Stimulated activated effector memory CD8-positive, alpha-beta T cell treated with anti-CD3 and anti-CD28 coated beads, Interleukin-12 subunit alpha, Interleukin-12 subunit beta, amount 100 ng/mL, for 72 hours (primary cell): ENCODE results near the gene SV2C.
A peak's percentile ranks its signal among the peaks of the same experiment; 100 is the strongest.

Experiments used
- ATAC-seq: fragments of 150-1000 bp; cut with Tn5 transposase; 2 replicates; pipeline ENCODE4 v1.10.0; 2021
- DNase-seq, 2 donors: peaks; one replicate each; pipeline ENCODE4 v3.0.0; 2021 to 2022; ENCODE audit warnings: low spot score in 2 of 2
- H3K27ac Mint-ChIP-seq: one replicate; pipeline ENCODE4 v1.8.0; 2022; ENCODE audit warnings: mild to moderate bottlenecking, mixed read lengths
- H3K36me3 Mint-ChIP-seq: one replicate; pipeline ENCODE4 v1.8.0; 2022; ENCODE audit warnings: mild to moderate bottlenecking, mixed read lengths
- H3K4me1 Mint-ChIP-seq: one replicate; pipeline ENCODE4 v1.8.0; 2022; ENCODE audit warnings: mixed read lengths
- H3K4me3 Mint-ChIP-seq: one replicate; pipeline ENCODE4 v1.8.0; 2022; ENCODE audit warnings: mild to moderate bottlenecking, mixed read lengths
- H3K9me3 Mint-ChIP-seq: one replicate; pipeline ENCODE4 v1.8.0; 2022; ENCODE audit warnings: mixed read lengths

SV2C gene

GRCh38 chr5:76196886-76197489 is 113.8 kb downstream of the SV2C start:
- no peak for DNase-seq
- Mint-ChIP-seq H3K27ac (no peak overlapping the region), H3K4me1 (peaks cover 7% of the 10 kb centered on the region), H3K36me3 (no peaks in the 10 kb centered on the region), H3K9me3 (no peaks in the 10 kb centered on the region), H3K4me3 (no peak overlapping the region)
- no peak for ATAC-seq

GRCh38 chr5:76197726-76198125 is 114.5 kb downstream of the SV2C start:
- no peak for ATAC-seq
- Mint-ChIP-seq H3K27ac (no peak overlapping the region), H3K9me3 (no peaks in the 10 kb centered on the region), H3K4me1 (peaks cover 7% of the 10 kb centered on the region), H3K36me3 (no peaks in the 10 kb centered on the region), H3K4me3 (no peak overlapping the region)
- no peak for DNase-seq

GRCh38 chr5:76199336-76200318 is 116.4 kb downstream of the SV2C start:
- Mint-ChIP-seq H3K4me1 (peaks cover 7% of the 10 kb centered on the region), H3K36me3 (no peaks in the 10 kb centered on the region), H3K27ac (no peak overlapping the region), H3K9me3 (no peaks in the 10 kb centered on the region), H3K4me3 (no peak overlapping the region)
- ATAC-seq (peak; percentile 77), DNase-seq (no peak)

- DNase-seq (no peak), ATAC-seq (no peak)
- Mint-ChIP-seq H3K27ac (no peak overlapping the region), H3K36me3 (no peaks in the 10 kb centered on the region), H3K9me3 (no peaks in the 10 kb centered on the region), H3K4me3 (no peak overlapping the region), H3K4me1 (peaks cover 7% of the 10 kb centered on the region)
These were observed 119.0 kb downstream of the SV2C start for GRCh38 chr5:76202182-76202581.

- Mint-ChIP-seq H3K36me3 (no peaks in the 10 kb centered on the region), H3K4me1 (peaks cover 5% of the 10 kb centered on the region), H3K27ac (no peak overlapping the region), H3K9me3 (no peaks in the 10 kb centered on the region), H3K4me3 (no peak overlapping the region)
- DNase-seq (no peak), ATAC-seq (no peak)
These were observed 121.0 kb downstream of the SV2C start for GRCh38 chr5:76204191-76204590.

- DNase-seq (no peak), ATAC-seq (no peak)
- H3K9me3 Mint-ChIP-seq: no peaks in the 10 kb centered on the region
- peaks cover under 1% of the 10 kb centered on the region for H3K4me1 Mint-ChIP-seq
- no peaks in the 10 kb centered on the region for H3K36me3 Mint-ChIP-seq
- H3K4me3 Mint-ChIP-seq: no peak overlapping the region
- H3K27ac Mint-ChIP-seq: no peak overlapping the region
These were observed 121.5 kb downstream of the SV2C start for GRCh38 chr5:76204713-76205112.

- Mint-ChIP-seq H3K4me1 (no peaks in the 10 kb centered on the region), H3K27ac (no peak overlapping the region), H3K9me3 (no peaks in the 10 kb centered on the region), H3K36me3 (no peaks in the 10 kb centered on the region), H3K4me3 (no peak overlapping the region)
- DNase-seq: no peak
- ATAC-seq: no peak
These were observed 123.9 kb downstream of the SV2C start for GRCh38 chr5:76207120-76207519.

GRCh38 chr5:76209297-76209696 is 126.1 kb downstream of the SV2C start:
- no peak overlapping the region for H3K4me3 Mint-ChIP-seq
- no peak overlapping the region for H3K27ac Mint-ChIP-seq
- H3K4me1 Mint-ChIP-seq: no peaks in the 10 kb centered on the region
- no peaks in the 10 kb centered on the region for H3K9me3 Mint-ChIP-seq
- no peak for ATAC-seq
- no peaks in the 10 kb centered on the region for H3K36me3 Mint-ChIP-seq
- no peak for DNase-seq

GRCh38 chr5:76210946-76211345 is 127.8 kb downstream of the SV2C start:
- no peaks in the 10 kb centered on the region for H3K9me3 Mint-ChIP-seq
- no peaks in the 10 kb centered on the region for H3K36me3 Mint-ChIP-seq
- H3K4me3 Mint-ChIP-seq: no peak overlapping the region
- no peak for ATAC-seq
- no peak overlapping the region for H3K27ac Mint-ChIP-seq
- H3K4me1 Mint-ChIP-seq: no peaks in the 10 kb centered on the region
- no peak for DNase-seq

GRCh38 chr5:76213858-76214257 is 130.7 kb downstream of the SV2C start:
- ATAC-seq (no peak), DNase-seq (no peak)
- no peaks in the 10 kb centered on the region for H3K9me3 Mint-ChIP-seq
- no peaks in the 10 kb centered on the region for H3K4me1 Mint-ChIP-seq
- no peaks in the 10 kb centered on the region for H3K36me3 Mint-ChIP-seq
- no peak overlapping the region for H3K27ac Mint-ChIP-seq
- no peak overlapping the region for H3K4me3 Mint-ChIP-seq

GRCh38 chr5:76216748-76217147 is 133.6 kb downstream of the SV2C start:
- Mint-ChIP-seq H3K4me3 (no peak overlapping the region), H3K27ac (no peak overlapping the region), H3K36me3 (no peaks in the 10 kb centered on the region), H3K4me1 (no peaks in the 10 kb centered on the region), H3K9me3 (no peaks in the 10 kb centered on the region)
- DNase-seq (no peak), ATAC-seq (no peak)

GRCh38 chr5:76219636-76220035 is 136.5 kb downstream of the SV2C start:
- Mint-ChIP-seq H3K9me3 (no peaks in the 10 kb centered on the region), H3K4me3 (no peak overlapping the region), H3K4me1 (no peaks in the 10 kb centered on the region), H3K27ac (no peak overlapping the region), H3K36me3 (no peaks in the 10 kb centered on the region)
- DNase-seq (no peak), ATAC-seq (no peak)

- H3K4me3 Mint-ChIP-seq: no peak overlapping the region
- no peaks in the 10 kb centered on the region for H3K4me1 Mint-ChIP-seq
- no peaks in the 10 kb centered on the region for H3K9me3 Mint-ChIP-seq
- ATAC-seq: no peak
- no peak overlapping the region for H3K27ac Mint-ChIP-seq
- no peaks in the 10 kb centered on the region for H3K36me3 Mint-ChIP-seq
- no peak for DNase-seq
These were observed 138.1 kb downstream of the SV2C start for GRCh38 chr5:76221311-76221710.

GRCh38 chr5:76222318-76222717 is 139.1 kb downstream of the SV2C start:
- no peaks in the 10 kb centered on the region for H3K9me3 Mint-ChIP-seq
- H3K27ac Mint-ChIP-seq: no peak overlapping the region
- no peaks in the 10 kb centered on the region for H3K36me3 Mint-ChIP-seq
- DNase-seq (no peak), ATAC-seq (no peak)
- no peak overlapping the region for H3K4me3 Mint-ChIP-seq
- H3K4me1 Mint-ChIP-seq: no peaks in the 10 kb centered on the region

GRCh38 chr5:76223696-76224095 is 140.5 kb downstream of the SV2C start:
- H3K27ac Mint-ChIP-seq: no peak overlapping the region
- H3K4me1 Mint-ChIP-seq: no peaks in the 10 kb centered on the region
- H3K36me3 Mint-ChIP-seq: no peaks in the 10 kb centered on the region
- no peaks in the 10 kb centered on the region for H3K9me3 Mint-ChIP-seq
- ATAC-seq (no peak), DNase-seq (no peak)
- H3K4me3 Mint-ChIP-seq: no peak overlapping the region

- Mint-ChIP-seq H3K9me3 (no peaks in the 10 kb centered on the region), H3K36me3 (no peaks in the 10 kb centered on the region), H3K27ac (no peak overlapping the region), H3K4me3 (no peak overlapping the region), H3K4me1 (no peaks in the 10 kb centered on the region)
- DNase-seq: no peak
- no peak for ATAC-seq
These were observed 141.7 kb downstream of the SV2C start for GRCh38 chr5:76224898-76225297.
